ENCODE results near the gene CHST13. TPM values are rescaled to one million over a fixed set of nuclear protein-coding genes. Genes with fewer than 3 reads are reported as not detected.

The CHST13 gene
- total RNA-seq, 1 experiment from 2014 or later = 0.91 TPM

GRCh38 chr3:126546013-126546412 lies 22.1 kb downstream of the CHST13 start (continued):
- TF ChIP-seq REST (IDR thresholded peaks at IDR 0.05; ENCODE audit: low read depth) (no peak), POLR2AphosphoS5 (IDR thresholded peaks at IDR 0.05; ENCODE audit: low read depth, low read length) (no peak), ELF1 (IDR thresholded peaks at IDR 0.05; ENCODE audit: borderline replicate concordance, low read depth) (no peak), MAX (IDR thresholded peaks at IDR 0.05) (no peak)

- ChIA-PET POLR2A (no interaction called here), RAD21 (ENCODE audit: low non-redundant PET in 1 of 2, low total read pairs in 2 of 2, uncharacterized antibody in 2 of 2, unreplicated experiment in 2 of 2) (no interaction called here), CTCF (no interaction called here)
- Histone ChIP-seq H4K20me1 (ENCODE audit: insufficient read depth) (no peaks in the 10 kb centered on the region), H3K27ac (ENCODE audit: low read depth, low read length) (no peak overlapping the region), H3K27me3 (ENCODE audit: insufficient read depth, low read length) (peaks cover 2% of the 10 kb centered on the region; the same call in 1 of the 2 replicates), H3K79me2 (ENCODE audit: insufficient read depth, low read length) (no peaks in the 10 kb centered on the region), H3K4me1 (ENCODE audit: control insufficient read depth in 1 of 2, insufficient read depth in 2 of 2, low read length in 2 of 2) (peaks cover 0 to 6% of the 10 kb centered on the region in 2 experiments; a peak in 1 of 4 replicates), H3K9me3 (ENCODE audit: control insufficient read depth in 1 of 2, insufficient read depth in 1 of 2, low read depth in 1 of 2, low read length in 2 of 2) (no peaks in the 10 kb centered on the region), H3K36me3 (ENCODE audit: control insufficient read depth in 1 of 2, insufficient read depth in 2 of 2, low read length in 2 of 2) (no peaks in the 10 kb centered on the region), H3K4me3 (replicated peaks in 1 of 2; ENCODE audit: low read depth in 1 of 2, low read length in 2 of 2) (no peak overlapping the region), H3K9me2 (ENCODE audit: insufficient read depth) (no peaks in the 10 kb centered on the region), H3K4me2 (ENCODE audit: low read length) (no peak overlapping the region), H2AFZ (ENCODE audit: low read depth, low read length, poor library complexity, severe bottlenecking) (no peak overlapping the region), H3K9ac (ENCODE audit: low read length) (no peak overlapping the region)
- ATAC-seq (no peak), DNase-seq (ENCODE audit: low read depth, low spot score) (no peak)
- intact Hi-C loops (cut with micrococcal nuclease) = no loop called here
- BruUV-seq (replicated peaks) = no TSS peak
- TF ChIP-seq EGR1 (IDR thresholded peaks at IDR 0.05; ENCODE audit: low read depth) (no peak), POLR2AphosphoS5 (IDR thresholded peaks at IDR 0.05; ENCODE audit: low read depth, low read length) (no peak), ZBTB33 (IDR thresholded peaks at IDR 0.05; ENCODE audit: extremely low read depth, insufficient replicate concordance, low read length) (no peak), POLR2A (IDR thresholded peaks at IDR 0.05; ENCODE audit: borderline replicate concordance, extremely low read depth, insufficient read depth, insufficient read length) (no peak), ATF3 (IDR thresholded peaks at IDR 0.05) (no peak), CTCF (IDR thresholded peaks at IDR 0.05 in 2 of 3, conservative IDR thresholded peaks at IDR 0.05 in 1 of 3; ENCODE audit: borderline replicate concordance in 1 of 3, insufficient read depth in 1 of 3, low read depth in 2 of 3, low read length in 2 of 3) (no peak), EZH2phosphoT487 (IDR thresholded peaks at IDR 0.05; ENCODE audit: borderline replicate concordance) (no peak), CEBPB (IDR thresholded peaks at IDR 0.05; ENCODE audit: low read depth) (no peak), ZFX (IDR thresholded peaks at IDR 0.05) (no peak), FOSL1 (IDR thresholded peaks at IDR 0.05; ENCODE audit: low read depth) (no peak), MAX (IDR thresholded peaks at IDR 0.05) (no peak), ELF1 (IDR thresholded peaks at IDR 0.05; ENCODE audit: borderline replicate concordance, low read depth) (no peak), CBX3 (IDR thresholded peaks at IDR 0.05; ENCODE audit: low read depth) (no peak), ZNF274 (IDR thresholded peaks at IDR 0.05; ENCODE audit: low read depth, low read length) (no peak), SRF (IDR thresholded peaks at IDR 0.05; ENCODE audit: low read depth) (no peak)
Observed at GRCh38 chr3:126546549-126547239, 22.7 kb downstream of the CHST13 start.

Data from HCT116 (cell line).